COLO668 (cell line): ENCODE data around the gene CCM2.
"Not testable (repeated sequence)": the region's sequence is repeated elsewhere in the genome, so short reads cannot be mapped to it uniquely, and the experiment has no call there.

ENCODE experiments used
- DNase-seq: peaks from one replicate; lab custom pipeline; 2025; ENCODE audit not compliant: unreplicated experiment; lab: John Stamatoyannopoulos, UW

CCM2 gene

DNA sequence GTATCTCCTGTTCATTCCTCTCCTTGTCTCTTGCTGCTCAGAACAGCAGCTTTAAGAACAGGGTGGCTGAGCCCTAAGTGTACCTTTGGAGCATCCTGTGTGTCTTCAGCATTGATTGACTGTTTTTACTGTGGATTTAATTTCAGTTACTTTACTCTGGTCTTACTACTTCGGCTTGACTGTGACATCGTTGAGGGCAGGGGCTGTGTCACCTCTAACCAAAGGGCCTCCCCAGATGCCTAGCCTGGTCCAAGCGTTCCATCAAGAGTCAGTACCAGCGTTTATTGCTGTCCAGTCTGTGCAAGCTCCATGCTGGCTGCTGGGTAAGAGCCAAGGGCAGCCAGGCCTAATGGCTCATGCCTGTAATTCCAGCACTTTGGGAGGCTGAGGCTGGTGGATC is 32.4 kb downstream of the CCM2 start:
- DNase-seq, result no peak

DNA sequence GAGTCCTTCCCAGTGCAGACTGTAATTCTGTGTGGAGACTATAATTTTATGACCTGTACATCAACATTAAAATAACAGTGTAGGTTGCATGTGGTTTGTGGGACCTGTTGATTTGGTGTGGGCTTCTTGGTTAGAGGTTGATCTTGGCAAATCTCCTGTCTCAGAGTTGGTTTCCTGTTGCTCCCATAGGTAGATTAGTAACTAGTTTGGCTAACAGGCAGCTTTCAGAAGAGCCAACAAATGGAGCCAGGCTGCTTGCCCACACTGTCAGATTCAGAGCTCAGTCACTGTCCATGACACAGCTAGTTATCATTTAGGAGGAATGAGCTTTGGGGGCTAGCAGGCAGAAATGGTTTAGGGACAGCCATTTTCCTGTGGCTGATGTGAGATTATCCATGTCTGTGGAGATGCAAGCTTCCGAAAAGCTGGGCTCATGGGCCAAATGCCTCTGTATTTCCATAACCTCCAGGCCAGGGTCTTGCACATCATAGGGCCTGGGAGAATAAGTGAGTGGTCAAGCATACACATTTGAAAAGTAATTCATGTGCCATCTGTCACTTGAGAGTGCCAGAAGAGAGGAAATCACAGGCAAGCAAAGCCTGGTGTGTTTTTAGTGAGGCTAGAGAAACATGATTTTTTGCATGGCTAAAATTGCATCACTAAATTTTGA is 33.4 kb downstream of the CCM2 start:
- DNase-seq, result no peak

- no peak for DNase-seq
These were observed 33.9 kb downstream of the CCM2 start for GRCh38 chr7:45033931-45034290.

DNA sequence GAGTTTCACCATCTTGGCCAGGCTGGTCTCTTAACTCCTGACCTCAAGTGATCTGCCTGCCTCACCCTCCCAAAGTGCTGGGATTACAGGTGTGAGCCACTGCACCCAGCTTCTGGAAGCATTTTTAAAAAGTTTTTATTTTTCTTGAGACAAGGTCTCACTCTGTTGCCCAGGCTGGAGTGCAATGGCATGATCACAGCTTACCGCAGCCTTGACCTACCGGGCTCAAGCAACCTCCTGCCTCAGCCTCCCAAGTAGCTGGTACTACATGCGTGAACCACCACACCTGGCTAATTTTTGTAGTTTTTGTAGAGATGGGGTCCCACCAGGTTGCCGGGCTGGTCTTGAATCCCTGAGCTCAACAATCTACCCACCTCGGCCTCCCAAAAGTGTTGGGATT is 34.7 kb downstream of the CCM2 start:
- DNase-seq, result not testable (repeated sequence)

- no peak for DNase-seq
These were observed 35.4 kb downstream of the CCM2 start for GRCh38 chr7:45035371-45035770.

- DNase-seq, result peak; percentile 33
These were observed 35.9 kb downstream of the CCM2 start for GRCh38 chr7:45035893-45036292.

DNA sequence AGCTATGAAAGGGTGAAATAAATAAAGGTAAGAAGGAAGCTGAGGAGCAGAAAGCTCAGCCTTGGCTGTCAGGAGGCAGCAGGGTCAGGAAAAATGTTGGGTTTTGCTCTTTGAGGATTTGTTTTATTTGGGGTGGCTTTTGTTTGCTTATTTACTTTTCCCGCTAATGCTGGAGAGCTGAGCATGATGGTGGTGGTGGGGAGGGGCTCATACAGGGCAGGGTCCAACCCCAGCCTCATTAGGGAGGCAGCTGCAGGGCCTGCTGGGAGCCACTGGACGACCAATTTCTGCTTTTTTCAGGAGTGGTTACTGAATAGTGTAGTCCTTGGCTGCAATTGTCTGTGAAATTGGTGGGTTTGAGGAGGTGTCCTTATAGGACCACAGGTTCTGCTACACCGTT is 36.3 kb downstream of the CCM2 start:
- DNase-seq, result peak; percentile 21

- DNase-seq, result no peak
These were observed 36.8 kb downstream of the CCM2 start for GRCh38 chr7:45036796-45037195.

DNA sequence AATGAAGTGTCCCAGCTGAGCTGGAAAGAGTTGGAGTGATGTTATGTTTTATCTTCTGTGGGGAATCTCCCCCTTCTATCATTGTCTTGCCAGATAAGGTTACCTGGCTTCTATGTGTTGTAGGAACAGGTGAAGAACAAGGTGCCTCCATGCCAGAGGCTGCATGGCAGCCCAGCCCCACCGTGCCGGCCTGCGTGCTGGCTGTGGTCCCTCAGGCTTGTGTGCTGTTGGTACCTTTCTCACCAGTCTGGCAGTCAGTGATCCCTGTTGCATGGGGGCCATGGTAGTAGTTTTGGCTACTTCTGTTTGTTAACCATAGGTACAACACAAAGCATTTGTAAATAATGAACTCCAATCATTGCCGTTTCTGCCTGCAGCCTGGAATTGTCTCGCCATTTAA is 37.9 kb downstream of the CCM2 start:
- no peak for DNase-seq

GRCh38 chr7:45039106-45039505 is 39.1 kb downstream of the CCM2 start:
- no peak for DNase-seq

DNA sequence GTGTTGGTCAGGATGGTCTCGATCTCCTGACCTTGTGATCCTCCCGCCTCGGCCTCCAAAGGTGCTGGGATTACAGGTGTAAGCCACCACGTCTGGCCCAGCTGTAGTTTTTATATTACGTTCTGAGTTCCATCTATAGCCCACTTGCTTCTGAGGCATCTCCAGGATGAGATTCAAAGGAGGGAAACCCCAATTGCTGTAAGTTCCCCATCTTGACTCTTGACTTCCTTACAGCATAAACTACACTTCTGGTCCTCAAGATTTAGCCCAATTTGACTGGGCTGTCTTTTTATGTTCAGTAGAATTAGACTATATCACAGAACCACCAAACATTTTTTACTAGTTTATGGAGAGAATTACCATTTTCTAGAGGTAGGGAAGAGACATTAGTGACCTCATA is 44.3 kb downstream of the CCM2 start:
- DNase-seq, result no peak

GRCh38 chr7:45048748-45049147 is 48.7 kb downstream of the CCM2 start:
- DNase-seq, result no peak

GRCh38 chr7:45050198-45050597 is 50.2 kb downstream of the CCM2 start:
- no peak for DNase-seq

DNA sequence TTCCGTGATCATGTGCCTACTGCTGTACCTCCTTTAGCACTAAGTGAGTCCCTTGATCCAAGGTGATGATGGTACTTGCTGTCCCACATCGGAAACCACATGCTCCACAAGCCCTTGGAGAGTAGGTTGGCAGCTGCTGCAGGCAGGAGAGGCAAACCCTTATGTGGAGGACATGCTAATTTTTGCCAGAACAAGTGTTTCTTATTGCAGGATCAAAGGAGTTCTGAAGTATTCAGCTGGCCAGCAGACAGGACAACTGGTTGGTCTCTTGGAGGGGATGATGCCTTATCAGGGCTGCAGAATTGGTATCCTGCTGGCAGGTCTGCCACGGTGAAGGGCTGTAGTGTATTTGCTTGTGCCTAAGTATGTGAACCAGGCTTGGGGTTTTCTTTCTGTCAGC is 52.0 kb downstream of the CCM2 start:
- no peak for DNase-seq

DNA sequence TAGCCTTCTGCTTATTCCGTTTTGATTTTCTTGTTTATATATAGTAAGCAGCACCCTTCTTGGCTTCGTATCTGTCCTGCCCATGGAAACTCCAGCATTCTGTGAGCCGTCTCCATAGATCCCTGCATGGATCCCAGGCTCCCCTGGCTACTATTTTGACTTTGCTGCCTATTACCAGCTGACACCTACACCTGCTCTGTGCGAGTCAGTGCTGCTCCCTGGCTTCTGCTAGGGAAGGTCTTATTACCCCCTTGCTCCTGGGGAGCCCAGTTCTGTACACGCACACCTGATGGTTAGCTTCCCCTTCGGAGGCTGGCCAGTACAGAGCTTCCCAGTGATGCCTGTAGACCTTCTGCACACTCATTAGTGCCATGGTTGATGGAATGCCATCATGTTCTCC is 53.4 kb downstream of the CCM2 start:
- DNase-seq, result no peak

DNA sequence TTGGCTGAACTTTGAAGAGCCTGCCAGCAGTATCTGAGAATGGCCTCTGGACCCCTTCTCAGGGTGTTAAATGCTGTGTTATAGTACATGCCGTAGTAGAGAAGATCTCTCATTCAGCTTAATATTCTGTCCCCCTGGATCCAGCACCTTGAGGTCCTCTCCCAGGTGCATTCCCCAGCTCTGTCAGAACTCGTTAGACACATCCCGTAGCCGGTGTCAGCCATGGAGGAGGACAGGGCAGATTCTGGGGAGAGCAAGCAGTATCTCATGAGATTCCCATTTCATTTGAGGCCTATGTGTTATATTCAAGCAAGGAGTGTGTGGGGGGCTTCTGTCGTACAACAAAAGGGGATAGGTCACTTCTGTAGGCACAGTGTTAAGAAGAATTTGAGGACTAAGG is 53.9 kb downstream of the CCM2 start:
- no peak for DNase-seq

GRCh38 chr7:45054442-45054841 is 54.4 kb downstream of the CCM2 start:
- no peak for DNase-seq

DNA sequence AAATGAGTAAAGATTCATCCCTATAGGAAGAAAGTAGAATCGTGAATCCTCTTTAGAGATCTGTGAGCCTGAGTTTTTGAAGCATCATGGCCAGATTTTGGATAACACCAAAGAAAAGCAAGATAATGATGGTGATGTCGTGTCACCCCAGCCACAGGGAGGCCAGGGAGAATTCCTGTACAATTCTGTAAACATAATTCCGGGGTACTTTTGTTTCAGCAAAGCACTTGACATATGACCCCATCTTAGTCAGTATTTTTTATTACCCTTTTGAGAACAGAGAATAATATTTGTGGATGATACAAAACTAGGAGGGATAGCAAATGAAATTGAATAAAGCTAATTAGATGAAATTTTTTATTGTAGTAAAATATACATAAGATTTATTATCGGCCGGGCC is 55.0 kb downstream of the CCM2 start:
- DNase-seq, result no peak

- no peak for DNase-seq
These were observed 55.7 kb downstream of the CCM2 start for GRCh38 chr7:45055594-45056219.

DNA sequence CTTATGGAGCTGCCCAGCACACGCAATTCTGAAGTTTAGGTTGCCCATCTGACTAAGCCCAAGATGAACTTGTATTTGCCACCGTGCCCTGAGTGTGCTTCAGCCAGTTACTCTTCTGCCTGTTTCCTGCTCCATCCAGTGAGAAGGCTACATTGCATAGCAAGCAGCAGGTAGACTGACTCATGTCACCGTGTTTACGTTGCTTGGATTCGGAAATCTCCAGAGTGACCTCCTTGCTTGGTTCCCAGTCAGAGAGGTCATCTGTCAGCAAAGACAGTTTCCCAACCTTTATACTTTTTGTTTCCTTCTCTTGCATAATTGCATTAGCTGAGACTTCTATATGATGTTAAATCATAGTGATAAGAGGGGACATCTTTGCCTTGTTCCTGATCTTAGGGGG is 57.9 kb downstream of the CCM2 start:
- no peak for DNase-seq

DNA sequence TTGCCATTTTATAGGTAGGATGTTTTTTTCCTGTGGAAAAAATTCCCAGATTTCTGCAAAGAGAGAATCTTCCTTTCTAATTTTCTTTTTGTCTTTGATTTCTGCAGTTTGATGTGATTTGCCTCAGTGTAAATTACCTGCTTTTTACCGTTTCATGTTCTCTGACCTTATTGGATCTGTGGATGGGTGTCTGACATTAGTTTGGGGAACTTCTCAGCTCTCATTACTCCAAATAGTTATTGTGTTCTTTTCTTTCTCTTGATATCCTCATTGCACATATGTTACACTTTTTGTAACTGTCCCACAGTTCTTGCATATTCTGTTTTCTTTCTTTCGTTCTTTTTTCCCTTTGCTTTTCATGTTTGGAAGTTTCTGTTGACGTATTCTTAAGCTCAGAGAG is 60.3 kb downstream of the CCM2 start:
- DNase-seq, result no peak

GRCh38 chr7:45061352-45061751 is 61.4 kb downstream of the CCM2 start:
- no peak for DNase-seq

GRCh38 chr7:45061806-45062425 is 61.9 kb downstream of the CCM2 start:
- no peak for DNase-seq
